Transverse colon (tissue), 4 donors: ENCODE data around the gene FCAR. TPM values are rescaled to one million over a fixed set of nuclear protein-coding genes. Genes with fewer than 3 reads are reported as not detected.
"Not testable (repeated sequence)": the region's sequence is repeated elsewhere in the genome, so short reads cannot be mapped to it uniquely, and the experiment has no call there.

Source experiments
- DNase-seq: peaks from one replicate; pipeline ENCODE4 v3.0.0-alpha.2; 2019
- H3K27ac ChIP-seq, 4 donors: fragments of 200-600 bp; sonication (generic); 2 replicates each; pipeline ENCODE4 v1.5.1; 2016 to 2018; ENCODE audit warnings: inconsistent platforms in 4 of 4
- H3K27me3 ChIP-seq: fragments of 200-600 bp; sonication (generic); 2 replicates; pipeline ENCODE4 v1.5.1; 2017; ENCODE audit warnings: inconsistent platforms
- H3K36me3 ChIP-seq, 4 donors: fragments of 200-600 bp; sonication (generic); 2 replicates each; pipeline ENCODE4 v1.5.1; 2017 to 2019; ENCODE audit warnings: inconsistent platforms in 4 of 4
- H3K4me1 ChIP-seq, 4 donors: fragments of 200-600 bp; sonication (generic); 2 replicates each; pipeline ENCODE4 v1.5.1; 2017 to 2020; ENCODE audit warnings: inconsistent platforms in 4 of 4
- H3K4me3 ChIP-seq, 4 donors: fragments of 200-600 bp; sonication (generic); 1 replicate in 1 of 4; 2 replicates in 3 of 4; pipeline versions ENCODE4 v1.5.1 to v1.6.1; 2017 to 2019; ENCODE audit warnings: inconsistent platforms in 4 of 4
- H3K9me3 ChIP-seq, 2 donors: fragments of 200-600 bp; sonication (generic); 2 replicates each; pipeline ENCODE4 v1.5.1; 2017 to 2019; ENCODE audit warnings: inconsistent platforms in 2 of 2
- CTCF ChIP-seq, 5 experiments: fragments of 200-600 bp in 3 of 5; fragments of 450-650 bp in 2 of 5; sonication (generic) in 3 of 5; IDR thresholded peaks; 1 replicate in 2 of 5; 2 replicates in 3 of 5; pipeline ENCODE4 v1.5.1; 2016 to 2017; ENCODE audit warnings: antibody characterized with exemption in 5 of 5, inconsistent platforms in 3 of 5, mild to moderate bottlenecking in 2 of 5, moderate library complexity in 1 of 5
- EP300 ChIP-seq: sonication (generic); formaldehyde crosslinking; IDR thresholded peaks from one replicate; pipeline ENCODE4 v1.6.1; 2017; ENCODE audit warnings: antibody characterized with exemption, low read depth
- POLR2A ChIP-seq: fragments of 450-650 bp; IDR thresholded peaks from one replicate; pipeline ENCODE4 v1.6.1; 2016; ENCODE audit warnings: antibody characterized with exemption, mild to moderate bottlenecking, moderate library complexity
- POLR2AphosphoS5 ChIP-seq, 3 donors: sonication (generic); formaldehyde crosslinking; IDR thresholded peaks; one replicate each; pipeline ENCODE4 v1.6.1; 2016; ENCODE audit warnings: antibody characterized with exemption in 3 of 3
- WGBS, 2 donors: methylation state at CpG; one replicate each; pipeline ENCODE4 v1.1.5; 2018; ENCODE audit warnings: low coverage in 1 of 2; 5-methylcytosine and 5-hydroxymethylcytosine counted together
- in situ Hi-C, 4 donors: fragments of 200-750 bp; cut with MboI; loops; one replicate each; pipeline versions ENCODE4 v1.15.0 to v1.15.1; 2017; ENCODE audit warnings: low sequenced_read_pairs in 3 of 4, low pct_ligation_motif_present in 1 of 4, low pct_unique_long_range_greater_than_20kb in 1 of 4
- intact Hi-C: fragments of 100-400 bp; cut with DNase I; formaldehyde crosslinking; loops from one replicate; pipeline ENCODE4 v1.15.1; 2023; ENCODE audit warnings: low total_unique reads
- small RNA-seq, 4 donors: library from RNA; depleted of rRNA; stranded (forward); fragments of <200 nt; gene quantifications; one replicate each; pipeline ENCODE3, GENCODE V24; 2016
- total RNA-seq, 4 donors: library from RNA; depleted of rRNA; stranded (reverse); fragments of >200 nt; gene quantifications; one replicate each; pipeline ENCODE4 v1.1.0, GENCODE V29; 2016

FCAR gene
- total RNA-seq, 4 donors from 2014 or later = not detected

GRCh38 chr19:54928299-54928698 is 54.3 kb downstream of the FCAR start:
- WGBS, 2 donors = 95 to 100% methylated on average over 2 of the region's 2 CpGs
- TF ChIP-seq POLR2AphosphoS5 (IDR thresholded peaks at IDR 0.05) (no peak), POLR2A (no peak), CTCF (IDR thresholded peaks at IDR 0.05) (no peak), EP300 (no peak)
- H3K9me3 ChIP-seq = peaks cover 0 to 7% of the 10 kb centered on the region in 2 donors
- DNase-seq = no peak
- intact Hi-C loops = no loop called here
- no peaks in the 10 kb centered on the region for H3K27me3 ChIP-seq
- in situ Hi-C loops = no loop called here
- H3K27ac ChIP-seq = no peak overlapping the region
- H3K4me3 ChIP-seq = no peak overlapping the region
- H3K36me3 ChIP-seq = no peaks in the 10 kb centered on the region
- no peaks in the 10 kb centered on the region for H3K4me1 ChIP-seq

DNA sequence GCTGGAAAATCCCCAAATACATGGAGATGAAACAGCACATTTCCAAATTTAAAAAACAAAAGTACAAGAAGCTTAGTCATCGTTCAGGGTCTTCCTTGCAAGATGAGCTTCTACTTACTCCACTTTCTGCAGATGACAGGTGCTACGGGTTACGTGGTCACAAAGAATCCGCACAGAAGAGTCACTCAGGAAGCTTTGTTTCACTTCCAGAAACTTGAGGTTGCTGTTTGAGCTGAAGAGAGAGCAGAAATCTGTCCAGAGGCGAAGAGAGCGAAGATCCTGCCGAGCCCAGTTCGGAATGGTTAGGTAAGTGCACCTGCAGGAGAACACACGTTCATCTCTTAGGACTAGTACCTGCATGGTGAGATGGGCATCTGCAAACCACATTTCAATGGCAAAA is 63.9 kb downstream of the FCAR start:
- Histone ChIP-seq H3K9me3 (no peaks in the 10 kb centered on the region), H3K4me3 (no peak overlapping the region), H3K27ac (no peak overlapping the region), H3K36me3 (no peaks in the 10 kb centered on the region), H3K27me3 (no peaks in the 10 kb centered on the region), H3K4me1 (no peaks in the 10 kb centered on the region)
- intact Hi-C loops = no loop called here
- in situ Hi-C loops = no loop called here
- peak; percentile 8 for DNase-seq
- WGBS, 2 donors = 67 to 69% methylated on average over 8 to 9 of the region's 9 CpGs
- TF ChIP-seq POLR2AphosphoS5 (IDR thresholded peaks at IDR 0.05) (no peak), POLR2A (no peak), EP300 (no peak)

DNA sequence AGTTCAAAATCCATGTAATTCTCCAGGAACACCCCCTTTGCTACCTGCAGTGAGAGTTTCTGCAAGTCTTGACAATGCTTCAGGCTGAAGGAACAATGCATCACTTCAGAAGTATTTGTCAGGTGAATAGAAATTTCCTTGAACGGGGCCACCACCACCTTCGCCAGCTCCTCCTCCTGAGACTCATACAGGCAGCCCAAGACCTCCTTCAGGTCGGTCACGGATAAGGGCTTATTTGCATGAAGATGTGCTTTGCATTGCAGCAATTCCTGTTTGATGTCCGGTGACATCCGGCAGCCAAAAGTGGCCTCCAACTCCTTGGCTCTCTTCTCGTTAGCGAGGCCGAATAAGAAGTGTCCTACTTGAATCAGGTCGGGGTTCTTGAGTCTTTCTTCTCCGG is 64.9 kb downstream of the FCAR start:
- no peak overlapping the region for H3K27ac ChIP-seq
- intact Hi-C loops = no loop called here
- no peaks in the 10 kb centered on the region for H3K4me1 ChIP-seq
- no peaks in the 10 kb centered on the region for H3K9me3 ChIP-seq
- H3K27me3 ChIP-seq = no peaks in the 10 kb centered on the region
- in situ Hi-C loops = no loop called here
- H3K4me3 ChIP-seq = no peak overlapping the region
- no peak for TF ChIP-seq POLR2AphosphoS5 (IDR thresholded peaks at IDR 0.05)
- TF ChIP-seq POLR2A = no peak
- no peak for TF ChIP-seq CTCF (IDR thresholded peaks at IDR 0.05)
- no peak for TF ChIP-seq EP300
- DNase-seq = no peak
- no peaks in the 10 kb centered on the region for H3K36me3 ChIP-seq
- 70 to 100% methylated on average over 1 to 11 of the region's 11 CpGs for WGBS, 2 donors

DNA sequence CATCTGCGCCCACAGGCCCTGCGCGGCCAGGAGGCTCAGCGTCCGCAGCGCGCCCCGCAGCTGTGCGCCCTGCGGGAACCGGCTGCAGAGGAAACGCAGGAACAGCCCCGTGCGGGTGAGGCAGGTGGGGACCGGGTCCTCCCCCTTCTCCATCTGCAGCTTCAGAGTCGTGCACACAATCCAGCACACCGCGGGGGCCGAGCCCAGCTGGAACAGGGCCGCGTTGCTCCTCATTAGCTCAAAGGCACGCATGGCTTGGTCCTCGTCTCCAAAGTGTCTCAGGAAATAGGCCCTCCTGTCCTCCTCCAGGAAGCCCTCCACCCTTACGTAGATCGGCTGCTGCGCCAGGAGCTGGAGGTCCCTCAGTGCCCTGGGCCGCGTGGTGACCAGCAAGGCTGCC is 65.5 kb downstream of the FCAR start:
- 75% methylated on average over 6 of the region's 28 CpGs; no CpG with 5 or more reads in 1 of the 2 donors for WGBS, 2 donors
- H3K27ac ChIP-seq, H3K4me3 ChIP-seq, DNase-seq, H3K9me3 ChIP-seq, H3K27me3 ChIP-seq, intact Hi-C loops, in situ Hi-C loops, H3K36me3 ChIP-seq, H3K4me1 ChIP-seq: not testable (repeated sequence)

Small RNA genes within 50 kb of the gene (small RNA-seq; reads per million reads assigned to genes)
- 0 to 0.12 (median 0) reads per million in 4 donors for gene RNU6-222P

Other genes with a start within 250 kb of the FCAR start
- gene LILRB1, start 243.8 kb upstream of the FCAR start, total RNA-seq = 1 to 10 TPM in 1 of 4 donors, under 1 TPM in 1, not detected in 2; 0.96 to 5.1 TPM
- 10 to 100 TPM in 1 of 4 donors, 1 to 10 TPM in 2, not detected in 1; 1.8 to 47.1 (median 4.0) TPM for gene LILRB4, start 211.2 kb upstream of the FCAR start, total RNA-seq
- gene KIR3DL3, start 149.8 kb upstream of the FCAR start, total RNA-seq = under 1 TPM in 1 of 4 donors, not detected in 3; 0.32 TPM
- gene KIR2DL3, start 135.7 kb upstream of the FCAR start, total RNA-seq = under 1 TPM in 1 of 4 donors, not detected in 3; 0.55 TPM
- gene KIR2DL1, start 104.4 kb upstream of the FCAR start, total RNA-seq = not detected
- gene KIR2DL4, start 70.6 kb upstream of the FCAR start, total RNA-seq = 1 to 10 TPM in 2 of 4 donors, not detected in 2; 1.4 to 2.1 TPM
- gene KIR3DL1, start 57.8 kb upstream of the FCAR start, total RNA-seq = not detected
- not detected for gene KIR2DS4, start 41.6 kb upstream of the FCAR start, total RNA-seq
- not detected for gene KIR3DL2, start 23.8 kb upstream of the FCAR start, total RNA-seq
- 1 to 10 TPM in 1 of 4 donors, under 1 TPM in 1, not detected in 2; 0.41 to 1.9 TPM for gene NCR1, start 31.9 kb downstream of the FCAR start, total RNA-seq
- not detected for gene NLRP7, start 73.3 kb downstream of the FCAR start, total RNA-seq
- 10 to 100 TPM in 3 of 4 donors, 1 to 10 TPM in 1; 3.2 to 39.6 (median 16.7) TPM for gene NLRP2, start 92.1 kb downstream of the FCAR start, total RNA-seq
- under 1 TPM in 2 of 4 donors, not detected in 2; 0.68 to 1.00 TPM for gene GP6, start 164.0 kb downstream of the FCAR start, total RNA-seq
- 100 to 1,000 TPM in 1 of 4 donors, 10 to 100 TPM in 3; 28.4 to 125 (median 61.7) TPM for gene RDH13, start 188.9 kb downstream of the FCAR start, total RNA-seq
- 100 to 1,000 TPM in 1 of 4 donors, 10 to 100 TPM in 3; 28.7 to 115 (median 49.1) TPM for gene EPS8L1, start 201.6 kb downstream of the FCAR start, total RNA-seq
- 100 to 1,000 TPM; 101 to 350 (median 154) TPM for gene PPP1R12C, start 243.4 kb downstream of the FCAR start, total RNA-seq